ENCODE results near the gene CAPN2.

The CAPN2 gene

GRCh38 chr1:223776075-223776814, 63.9 kb downstream of the CAPN2 start:
- peak; percentile 44 to 63 for DNase-seq
- TF ChIP-seq GATA1 (IDR thresholded peaks at IDR 0.05; ENCODE audit: low read depth, low read length), result no peak
- no peak for TF ChIP-seq POLR2A (IDR thresholded peaks at IDR 0.05; ENCODE audit: low read length)

- DNase-seq, result no peak
- no peak for TF ChIP-seq POLR2A (IDR thresholded peaks at IDR 0.05; ENCODE audit: low read length)
- TF ChIP-seq GATA1 (IDR thresholded peaks at IDR 0.05; ENCODE audit: low read depth, low read length), result no peak
Observed at GRCh38 chr1:223776826-223777454, 64.6 kb downstream of the CAPN2 start.

DNA sequence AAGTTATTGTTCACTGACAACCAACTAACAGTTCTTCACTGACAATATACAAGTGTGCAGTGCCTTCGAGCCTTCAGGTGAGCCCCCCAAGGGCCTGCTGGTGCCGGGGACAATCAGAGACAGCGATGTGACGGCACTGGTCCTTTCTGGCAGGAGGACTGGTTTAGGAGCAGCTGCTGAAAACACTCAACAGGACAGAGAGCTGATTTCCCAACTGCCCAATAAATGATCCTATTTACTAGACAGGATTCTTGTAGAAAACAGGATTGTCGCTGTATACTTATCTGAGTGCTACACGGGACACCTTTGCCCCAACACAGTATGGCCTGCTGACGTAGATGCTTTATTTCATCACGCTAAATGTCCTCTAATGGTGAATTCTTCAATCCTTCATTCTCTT, 68.0 kb downstream of the CAPN2 start:
- TF ChIP-seq POLR2A (IDR thresholded peaks at IDR 0.05; ENCODE audit: low read length) (no peak), GATA1 (IDR thresholded peaks at IDR 0.05; ENCODE audit: low read depth, low read length) (no peak)
- no peak for DNase-seq

GRCh38 chr1:223780949-223781348, 68.6 kb downstream of the CAPN2 start:
- TF ChIP-seq GATA1 (IDR thresholded peaks at IDR 0.05; ENCODE audit: low read depth, low read length) (no peak), POLR2A (IDR thresholded peaks at IDR 0.05; ENCODE audit: low read length) (no peak)
- no peak for DNase-seq

DNA sequence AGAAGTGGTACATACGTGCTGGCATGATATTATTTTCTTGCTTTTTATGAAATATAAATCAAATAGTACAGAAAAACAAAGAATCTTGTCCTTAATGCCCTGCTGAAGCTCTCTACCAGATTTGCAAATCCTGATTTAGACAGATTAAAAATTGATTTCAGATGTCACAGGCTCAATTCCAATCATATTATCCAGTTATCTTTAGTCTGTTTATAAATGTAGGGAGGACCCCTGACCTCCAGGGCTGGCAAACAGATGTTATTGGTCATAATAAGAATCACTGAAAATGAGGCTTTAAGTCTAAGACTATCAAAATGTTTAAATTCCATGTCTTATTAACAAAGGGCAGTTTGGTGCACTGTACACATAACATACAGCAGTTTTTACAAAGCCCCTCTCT, 71.3 kb downstream of the CAPN2 start:
- no peak for DNase-seq
- TF ChIP-seq GATA1 (IDR thresholded peaks at IDR 0.05; ENCODE audit: low read depth, low read length), result no peak
- no peak for TF ChIP-seq POLR2A (IDR thresholded peaks at IDR 0.05; ENCODE audit: low read length)

DNA sequence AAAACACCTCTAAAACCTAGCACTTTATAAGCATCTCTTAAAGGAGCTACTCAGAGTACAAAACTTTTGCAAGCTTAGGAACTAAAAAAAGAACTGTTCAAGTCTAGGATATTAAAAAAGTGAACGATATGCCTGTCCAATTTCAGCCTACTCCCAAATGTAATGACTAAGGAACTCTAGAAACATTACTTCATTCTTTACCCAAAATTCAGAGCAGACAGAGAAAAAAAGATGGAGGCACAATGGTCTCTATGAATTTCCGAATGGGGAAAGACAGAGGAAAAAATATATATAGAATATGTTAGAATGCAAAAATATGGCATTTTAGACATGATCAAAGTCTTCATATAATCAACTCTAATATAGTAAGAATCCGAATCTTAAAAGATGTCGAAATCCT, 72.2 kb downstream of the CAPN2 start:
- DNase-seq, result no peak
- TF ChIP-seq GATA1 (IDR thresholded peaks at IDR 0.05; ENCODE audit: low read depth, low read length), result no peak
- no peak for TF ChIP-seq POLR2A (IDR thresholded peaks at IDR 0.05; ENCODE audit: low read length)

- peak; percentile 28 to 48 for DNase-seq
- TF ChIP-seq POLR2A (IDR thresholded peaks at IDR 0.05; ENCODE audit: low read length) (no peak), GATA1 (IDR thresholded peaks at IDR 0.05; ENCODE audit: low read depth, low read length) (no peak)
Observed at GRCh38 chr1:223785808-223786207, 73.5 kb downstream of the CAPN2 start.

GRCh38 chr1:223788746-223789415, 76.5 kb downstream of the CAPN2 start:
- DNase-seq, result peak; percentile 95 to 99
- TF ChIP-seq GATA1 (IDR thresholded peaks at IDR 0.05; ENCODE audit: low read depth, low read length) (peak; percentile 38), POLR2A (IDR thresholded peaks at IDR 0.05; ENCODE audit: low read length) (peak; percentile 94)

DNA sequence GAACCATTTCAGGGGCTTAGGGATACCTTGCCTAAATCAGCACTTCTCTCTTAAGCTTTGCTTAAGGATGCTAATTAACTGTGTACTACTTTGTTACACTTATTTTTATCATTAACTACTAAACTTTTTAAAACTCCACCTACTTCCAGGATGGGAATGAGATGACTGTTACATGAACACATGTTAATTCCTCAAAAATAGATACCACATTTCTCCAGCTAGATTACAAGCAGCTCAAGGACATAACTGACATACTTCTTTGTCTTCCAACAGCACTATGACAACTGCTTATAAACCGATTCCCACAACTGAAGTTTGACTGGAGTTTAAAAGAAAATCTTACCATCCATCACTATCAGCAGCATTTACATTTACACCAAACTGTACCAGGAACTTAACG, 79.7 kb downstream of the CAPN2 start:
- no peak for DNase-seq
- no peak for TF ChIP-seq POLR2A (IDR thresholded peaks at IDR 0.05; ENCODE audit: low read length)
- TF ChIP-seq GATA1 (IDR thresholded peaks at IDR 0.05; ENCODE audit: low read depth, low read length), result no peak

GRCh38 chr1:223793716-223794115, 81.4 kb downstream of the CAPN2 start:
- no peak for TF ChIP-seq GATA1 (IDR thresholded peaks at IDR 0.05; ENCODE audit: low read depth, low read length)
- TF ChIP-seq POLR2A (IDR thresholded peaks at IDR 0.05; ENCODE audit: low read length), result no peak
- no peak for DNase-seq

- DNase-seq, result peak; percentile 34 to 59
- TF ChIP-seq GATA1 (IDR thresholded peaks at IDR 0.05; ENCODE audit: low read depth, low read length) (no peak), POLR2A (IDR thresholded peaks at IDR 0.05; ENCODE audit: low read length) (no peak)
Observed at GRCh38 chr1:223794136-223794880, 82.0 kb downstream of the CAPN2 start.

DNA sequence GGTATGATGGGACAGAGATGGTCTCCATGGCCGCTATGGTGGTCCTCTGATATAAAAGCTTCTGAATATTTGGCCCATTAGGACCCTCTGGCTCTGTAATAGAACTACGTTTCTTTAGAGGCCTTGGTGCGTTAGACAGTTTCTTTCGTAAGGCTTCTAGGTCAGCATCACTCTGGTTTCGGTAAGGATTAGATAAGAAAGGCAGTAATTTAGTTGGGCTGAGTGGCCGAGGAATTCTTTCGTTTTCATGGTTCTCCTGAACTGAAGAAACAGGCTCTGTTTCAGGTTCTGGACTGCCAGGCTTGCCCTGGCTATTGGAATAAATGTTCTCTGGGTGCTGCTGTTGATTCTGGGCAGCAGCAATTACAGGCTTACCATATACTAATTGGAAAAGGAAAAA, 83.9 kb downstream of the CAPN2 start:
- TF ChIP-seq GATA1 (IDR thresholded peaks at IDR 0.05; ENCODE audit: low read depth, low read length), result no peak
- no peak for TF ChIP-seq POLR2A (IDR thresholded peaks at IDR 0.05; ENCODE audit: low read length)
- no peak for DNase-seq

- DNase-seq, result no peak
- TF ChIP-seq POLR2A (IDR thresholded peaks at IDR 0.05; ENCODE audit: low read length), result no peak
- TF ChIP-seq GATA1 (IDR thresholded peaks at IDR 0.05; ENCODE audit: low read depth, low read length), result no peak
Observed at GRCh38 chr1:223802032-223802431, 89.7 kb downstream of the CAPN2 start.

GRCh38 chr1:223802602-223803001, 90.3 kb downstream of the CAPN2 start:
- TF ChIP-seq GATA1 (IDR thresholded peaks at IDR 0.05; ENCODE audit: low read depth, low read length) (no peak), POLR2A (IDR thresholded peaks at IDR 0.05; ENCODE audit: low read length) (no peak)
- no peak for DNase-seq
